ENCODE measurements around the gene LDLRAD3. TPM values are rescaled to one million over a fixed set of nuclear protein-coding genes. Genes with fewer than 3 reads are reported as not detected.

Gene LDLRAD3
- total RNA-seq, 3 donors from 2014 or later: 1.0 to 8.1 (median 2.0) TPM

GRCh38 chr11:36211761-36212430 is 268.0 kb downstream of the LDLRAD3 start:
- H3K4me1 ChIP-seq (ENCODE audit: low read depth): no peaks in the 10 kb centered on the region
- ATAC-seq (no peak), DNase-seq (no peak)
- no peak for TF ChIP-seq CTCF (IDR thresholded peaks at IDR 0.05)
- no peak overlapping the region for H3K4me3 ChIP-seq
- no peaks in the 10 kb centered on the region for H3K9me3 ChIP-seq
- H3K36me3 ChIP-seq (ENCODE audit: low read depth): no peaks in the 10 kb centered on the region
- intact Hi-C loops (cut with DNase I, micrococcal nuclease): no loop called here

- Histone ChIP-seq H3K4me3 (no peak overlapping the region), H3K9me3 (no peaks in the 10 kb centered on the region), H3K4me1 (ENCODE audit: low read depth) (no peaks in the 10 kb centered on the region), H3K36me3 (ENCODE audit: low read depth) (no peaks in the 10 kb centered on the region)
- TF ChIP-seq CTCF (IDR thresholded peaks at IDR 0.05): no peak
- intact Hi-C loops (cut with DNase I, micrococcal nuclease): no loop called here
- no peak for ATAC-seq
- DNase-seq: no peak
Observed at GRCh38 chr11:36212564-36213392, 268.9 kb downstream of the LDLRAD3 start.

- no peak overlapping the region for H3K4me3 ChIP-seq
- no peaks in the 10 kb centered on the region for H3K36me3 ChIP-seq (ENCODE audit: low read depth)
- no peaks in the 10 kb centered on the region for H3K9me3 ChIP-seq
- DNase-seq (no peak), ATAC-seq (no peak)
- H3K4me1 ChIP-seq (ENCODE audit: low read depth): no peaks in the 10 kb centered on the region
- intact Hi-C loops (cut with DNase I, micrococcal nuclease): no loop called here
- no peak for TF ChIP-seq CTCF (IDR thresholded peaks at IDR 0.05)
Observed at GRCh38 chr11:36213393-36213840, 269.6 kb downstream of the LDLRAD3 start.

- no peak for DNase-seq
- peaks cover 2% of the 10 kb centered on the region for H3K9me3 ChIP-seq
- intact Hi-C loops (cut with DNase I, micrococcal nuclease): no loop called here
Observed at GRCh38 chr11:36214480-36214879, 270.6 kb downstream of the LDLRAD3 start.

More at GRCh38 chr11:36214480-36214879, 270.6 kb downstream of the LDLRAD3 start:
- no peak for TF ChIP-seq CTCF (IDR thresholded peaks at IDR 0.05)
- Histone ChIP-seq H3K36me3 (ENCODE audit: low read depth) (no peaks in the 10 kb centered on the region), H3K4me1 (ENCODE audit: low read depth) (no peaks in the 10 kb centered on the region), H3K4me3 (no peak overlapping the region)
- ATAC-seq: no peak
